Pons (tissue), 1 donor: ENCODE results near the gene LYPLA2.

Experiments used
- DNase-seq: peaks from one replicate; pipeline ENCODE4 v3.0.0-alpha.2; 2016; ENCODE audit warnings: low spot score

Gene LYPLA2

GRCh38 chr1:23790696-23791515 is at the start of gene LYPLA2:
Gene LYPLA2, plus strand, starts transcription at chr1:23791145. Its CDS starts 1,538 bp downstream, at chr1:23792683.
- peak; percentile 91 for DNase-seq

- no peak for DNase-seq
Observed at GRCh38 chr1:23741609-23742008, 49.3 kb upstream of the LYPLA2 start.

- no peak for DNase-seq
Observed at GRCh38 chr1:23742670-23743286, 48.2 kb upstream of the LYPLA2 start.

GRCh38 chr1:23743287-23744152 is 47.4 kb upstream of the LYPLA2 start, which contains the start of gene ELOA:
Gene ELOA, plus strand, starts transcription at chr1:23743471. Its CDS starts 33 bp downstream, at chr1:23743504.
- DNase-seq: no peak

GRCh38 chr1:23745515-23745914 is 45.4 kb upstream of the LYPLA2 start:
- DNase-seq: no peak

DNA sequence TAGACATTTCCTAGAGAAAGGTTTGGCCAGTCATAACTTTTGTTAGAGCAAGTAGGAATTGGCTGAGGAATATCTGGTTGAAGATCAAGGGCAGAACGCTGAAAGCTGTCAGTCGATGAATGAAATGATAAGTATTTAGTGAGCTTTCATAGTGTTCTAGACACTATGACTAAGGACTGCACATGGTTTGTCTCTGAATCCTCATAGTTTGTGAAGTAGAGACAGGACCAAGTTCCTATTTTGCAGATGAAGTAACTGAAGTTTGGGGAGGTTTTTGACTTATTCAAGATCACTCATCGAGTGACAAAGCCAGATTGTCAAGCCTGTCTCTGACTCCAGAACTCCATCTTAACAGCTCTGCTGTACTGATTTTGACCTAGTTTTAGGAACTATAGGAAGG is 42.9 kb upstream of the LYPLA2 start:
- no peak for DNase-seq

DNA sequence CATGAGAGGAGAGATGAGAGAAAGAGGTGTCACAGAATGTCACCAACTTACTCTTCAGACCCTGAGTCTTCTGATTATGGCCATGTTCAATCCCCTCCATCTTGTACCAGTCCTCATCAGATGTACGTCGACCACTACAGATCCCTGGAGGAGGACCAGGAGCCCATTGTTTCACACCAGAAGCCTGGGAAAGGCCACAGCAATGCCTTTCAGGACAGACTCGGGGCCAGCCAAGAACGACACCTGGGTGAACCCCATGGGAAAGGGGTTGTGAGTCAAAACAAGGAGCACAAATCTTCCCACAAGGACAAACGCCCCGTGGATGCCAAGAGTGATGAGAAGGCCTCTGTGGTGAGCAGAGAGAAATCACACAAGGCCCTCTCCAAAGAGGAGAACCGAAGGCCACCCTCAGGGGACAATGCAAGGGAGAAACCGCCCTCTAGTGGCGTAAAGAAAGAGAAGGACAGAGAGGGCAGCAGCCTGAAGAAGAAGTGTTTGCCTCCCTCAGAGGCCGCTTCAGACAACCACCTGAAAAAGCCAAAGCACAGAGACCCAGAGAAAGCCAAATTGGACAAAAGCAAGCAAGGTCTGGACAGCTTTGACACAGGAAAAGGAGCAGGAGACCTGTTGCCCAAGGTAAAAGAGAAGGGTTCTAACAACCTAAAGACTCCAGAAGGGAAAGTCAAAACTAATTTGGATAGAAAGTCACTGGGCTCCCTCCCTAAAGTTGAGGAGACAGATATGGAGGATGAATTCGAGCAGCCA is 39.7 kb upstream of the LYPLA2 start:
- DNase-seq: peak; percentile 55

GRCh38 chr1:23751815-23752200 is 39.1 kb upstream of the LYPLA2 start:
- no peak for DNase-seq

DNA sequence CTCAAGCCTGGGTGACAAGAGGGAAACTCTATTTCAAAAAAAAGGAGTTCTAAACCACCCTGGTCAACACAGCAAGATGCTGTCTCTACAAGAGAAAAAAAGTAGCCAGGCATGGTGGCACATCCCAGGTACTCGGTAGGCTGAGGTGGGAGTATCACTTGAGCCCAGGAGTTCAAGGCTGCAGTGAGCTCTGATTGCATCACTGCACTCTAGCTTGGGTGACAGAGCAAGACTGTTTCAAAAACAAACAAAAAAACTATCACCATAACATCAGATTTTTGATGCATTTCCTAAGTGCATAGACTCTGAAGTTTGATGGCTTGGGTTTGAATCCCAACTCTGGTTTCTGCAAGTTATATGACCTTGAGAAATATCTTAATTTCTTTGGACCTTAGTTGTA is 38.0 kb upstream of the LYPLA2 start:
- DNase-seq: no peak

- no peak for DNase-seq
Observed at GRCh38 chr1:23756676-23757075, 34.3 kb upstream of the LYPLA2 start.

DNA sequence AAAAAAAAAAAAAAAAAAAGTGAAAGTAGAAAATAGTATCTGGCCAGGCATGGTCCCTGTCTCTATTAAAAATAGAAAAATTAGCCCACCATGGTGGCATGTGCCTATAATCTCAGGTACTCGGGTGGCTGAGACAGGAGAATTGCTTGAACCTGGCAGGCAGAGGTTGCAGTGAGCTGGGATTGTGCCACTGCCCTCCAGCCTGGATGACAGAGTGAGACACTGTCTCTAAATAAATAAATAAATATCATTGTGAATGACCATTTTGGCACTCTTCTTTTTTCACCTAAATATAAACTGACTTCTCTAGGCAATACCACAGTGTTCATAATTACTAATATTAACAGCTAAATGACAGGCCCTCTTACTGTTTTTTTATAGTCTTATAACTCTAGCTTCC is 33.1 kb upstream of the LYPLA2 start:
- DNase-seq: no peak

- peak; percentile 95 for DNase-seq
Observed at GRCh38 chr1:23759277-23759676, 31.7 kb upstream of the LYPLA2 start.

DNA sequence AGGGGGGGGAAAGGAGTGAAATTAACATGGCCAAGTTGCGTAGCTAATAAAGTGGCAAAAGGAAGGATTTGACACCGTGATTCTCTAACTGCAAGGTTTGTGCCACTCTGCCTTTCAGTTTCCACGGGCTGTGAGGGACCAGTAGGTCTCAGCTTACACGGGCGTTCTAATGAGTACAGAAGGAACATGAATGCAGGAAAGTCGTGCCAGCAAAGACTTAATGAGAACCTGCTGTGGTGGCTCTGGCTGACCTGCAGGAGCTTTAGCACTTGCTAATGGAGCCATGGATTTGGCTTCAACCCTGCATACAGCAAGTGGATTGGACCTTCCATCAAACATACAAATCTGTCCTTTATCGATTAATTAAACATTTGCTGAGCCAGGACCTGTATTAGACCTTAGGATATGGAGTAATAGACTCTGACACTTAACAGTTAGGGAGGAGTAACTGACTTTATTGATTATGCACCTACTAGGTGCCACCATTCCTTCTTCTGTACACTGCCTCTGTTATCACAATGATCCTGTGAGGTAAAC is 27.8 kb upstream of the LYPLA2 start:
- DNase-seq: no peak

DNA sequence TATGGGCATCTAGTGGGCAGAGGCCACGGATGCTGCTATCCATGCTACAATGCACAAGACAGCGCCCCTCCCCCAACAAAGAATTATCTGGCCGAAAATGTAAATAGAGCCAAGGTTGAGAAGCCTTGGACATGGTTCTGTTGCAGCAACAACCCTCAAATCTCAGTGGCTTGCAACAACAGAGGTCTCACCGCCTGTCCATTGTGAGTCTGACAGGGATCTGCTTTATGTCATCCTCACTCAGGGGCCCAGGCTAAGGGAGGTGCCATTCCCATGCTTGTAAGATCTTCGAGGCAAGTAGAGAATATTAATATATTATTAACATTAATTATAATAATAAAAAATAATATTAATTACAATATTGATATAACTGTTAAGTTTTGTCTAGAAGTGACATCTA is 22.2 kb upstream of the LYPLA2 start:
- no peak for DNase-seq

GRCh38 chr1:23772049-23772853 is 18.7 kb upstream of the LYPLA2 start:
- DNase-seq: peak; percentile 81

- no peak for DNase-seq
Observed at GRCh38 chr1:23772854-23773242, 18.1 kb upstream of the LYPLA2 start.

DNA sequence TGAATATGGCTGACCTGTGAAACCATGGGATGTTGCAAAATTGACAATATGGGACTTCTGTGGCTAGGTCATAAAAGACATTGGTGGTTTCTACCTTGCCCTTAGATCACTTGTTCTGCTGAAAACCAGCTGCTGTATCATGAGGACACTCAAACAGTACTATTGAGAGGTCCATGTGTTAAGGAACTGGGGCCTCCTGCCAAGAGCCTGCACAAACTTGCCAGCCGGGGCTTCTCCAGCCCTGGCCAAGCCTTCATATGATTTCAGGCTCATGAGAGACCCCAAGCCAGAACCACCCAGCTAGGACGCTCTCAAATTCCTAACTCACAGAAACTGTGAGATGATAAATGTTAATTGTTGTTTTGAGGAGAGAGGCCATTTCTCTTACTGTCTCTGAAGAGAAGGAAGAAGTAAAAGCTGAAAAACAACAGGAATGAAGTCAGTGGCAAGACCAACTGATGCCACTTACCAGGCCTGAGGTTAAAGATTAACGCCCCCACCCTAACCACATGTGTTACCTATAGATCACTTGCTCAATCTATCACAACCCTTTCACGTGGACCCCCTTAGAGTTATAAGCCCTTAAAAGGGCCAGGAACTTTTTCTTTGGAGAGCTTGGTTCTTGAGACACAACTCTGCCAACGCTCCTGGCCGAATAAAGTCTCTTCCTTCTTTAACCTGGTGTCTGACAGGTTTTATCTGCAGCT is 16.6 kb upstream of the LYPLA2 start:
- no peak for DNase-seq

- no peak for DNase-seq
Observed at GRCh38 chr1:23776217-23776616, 14.7 kb upstream of the LYPLA2 start.

DNA sequence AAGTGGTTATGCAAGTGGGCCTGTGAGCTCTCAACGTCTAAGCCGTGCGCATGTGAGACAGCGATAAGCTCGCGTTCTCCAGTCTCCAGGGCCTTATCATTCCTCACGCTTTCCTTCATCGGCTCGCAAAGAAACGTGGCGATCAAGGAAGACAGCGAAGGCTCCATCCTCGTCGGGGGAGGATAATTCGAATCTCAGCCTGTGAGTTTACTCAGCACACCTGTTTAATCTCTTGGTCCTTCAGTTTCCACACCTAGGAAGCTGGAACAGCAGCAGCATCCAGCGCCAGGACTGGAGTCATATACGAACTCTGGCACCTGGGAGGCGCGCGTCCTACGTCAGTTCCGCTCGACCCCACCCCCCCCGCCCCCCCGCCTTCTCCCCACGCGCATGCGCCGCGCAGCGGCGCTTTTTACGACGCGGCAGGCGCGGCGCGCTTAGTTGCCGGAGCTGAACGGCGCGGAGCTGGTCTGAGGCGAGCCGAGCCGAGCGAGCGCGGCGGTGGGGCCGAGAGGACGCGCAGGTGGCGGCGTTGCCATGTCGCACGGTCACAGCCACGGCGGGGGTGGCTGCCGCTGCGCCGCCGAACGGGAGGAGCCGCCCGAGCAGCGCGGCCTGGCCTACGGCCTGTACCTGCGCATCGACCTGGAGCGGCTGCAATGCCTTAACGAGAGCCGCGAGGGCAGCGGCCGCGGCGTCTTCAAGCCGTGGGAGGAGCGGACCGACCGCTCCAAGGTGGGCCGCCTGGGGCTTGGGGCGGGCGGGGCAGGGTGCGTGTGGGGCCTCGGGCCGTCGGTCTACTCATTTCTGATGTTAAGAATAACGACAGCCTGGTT is 12.7 kb upstream of the LYPLA2 start, which contains the start of gene PITHD1:
Gene PITHD1 (plus strand): TSS at position 440 of the 836 bp plus-strand sequence. CDS start 98 bp downstream, at position 538.
- DNase-seq: peak; percentile 74
